Activated CD8-positive, alpha-beta T cell treated with anti-CD3 and anti-CD28 coated beads for 36 hours (primary cell): Measurements from ENCODE around the gene SYT7. TPM values are rescaled to one million over a fixed set of nuclear protein-coding genes. Genes with fewer than 3 reads are reported as not detected.

ENCODE experiments used
- ATAC-seq: fragments of 200-7000 bp; cut with Tn5 transposase; one replicate; pipeline ENCODE4 v1.10.0; 2021; ENCODE audit warnings: mild to moderate bottlenecking, moderate library complexity
- CTCF ChIA-PET: fragments of 350-600 bp; sonication (Branson Sonifier 250); formaldehyde crosslinking; loops from one replicate; lab custom pipeline; 2021; ENCODE audit warnings: antibody characterized with exemption; lab: Charles Lee
- POLR2A ChIA-PET: fragments of 350-600 bp; sonication (Branson Sonifier 250); formaldehyde crosslinking; loops from one replicate; lab custom pipeline; 2021; ENCODE audit warnings: antibody characterized with exemption; lab: Charles Lee
- DNase-seq: peaks from one replicate; pipeline ENCODE4 v3.0.0-alpha.2; 2020
- H3K27ac Mint-ChIP-seq: one replicate; pipeline ENCODE4 v1.8.0; 2021; ENCODE audit warnings: mild to moderate bottlenecking, mixed read lengths
- H3K27me3 Mint-ChIP-seq: one replicate; pipeline ENCODE4 v1.8.0; 2021; ENCODE audit warnings: mixed read lengths
- H3K36me3 Mint-ChIP-seq: one replicate; pipeline ENCODE4 v1.8.0; 2021; ENCODE audit warnings: low read depth, mixed read lengths
- H3K4me1 Mint-ChIP-seq: one replicate; pipeline ENCODE4 v1.8.0; 2021; ENCODE audit warnings: low read depth, mixed read lengths
- H3K4me3 Mint-ChIP-seq: one replicate; pipeline ENCODE4 v1.8.0; 2021; ENCODE audit warnings: mild to moderate bottlenecking, moderate library complexity, mixed read lengths
- H3K9me3 Mint-ChIP-seq: one replicate; pipeline ENCODE4 v1.8.0; 2021; ENCODE audit warnings: mixed read lengths
- CTCF ChIP-seq: fragments of 200-600 bp; IDR thresholded peaks from one replicate; pipeline ENCODE4 v1.8.0; 2022; ENCODE audit warnings: antibody characterized with exemption, mild to moderate bottlenecking
- intact Hi-C: fragments of 100-400 bp; cut with micrococcal nuclease; formaldehyde crosslinking; loops from one replicate; pipeline ENCODE4 v1.10.0; 2022
- total RNA-seq, 2 experiments: library from RNA; stranded (reverse); gene quantifications; one replicate each; pipeline ENCODE4 v1.2.3, GENCODE V29; 2021

SYT7 gene
- total RNA-seq, 2 experiments from 2014 or later: not detected

DNA sequence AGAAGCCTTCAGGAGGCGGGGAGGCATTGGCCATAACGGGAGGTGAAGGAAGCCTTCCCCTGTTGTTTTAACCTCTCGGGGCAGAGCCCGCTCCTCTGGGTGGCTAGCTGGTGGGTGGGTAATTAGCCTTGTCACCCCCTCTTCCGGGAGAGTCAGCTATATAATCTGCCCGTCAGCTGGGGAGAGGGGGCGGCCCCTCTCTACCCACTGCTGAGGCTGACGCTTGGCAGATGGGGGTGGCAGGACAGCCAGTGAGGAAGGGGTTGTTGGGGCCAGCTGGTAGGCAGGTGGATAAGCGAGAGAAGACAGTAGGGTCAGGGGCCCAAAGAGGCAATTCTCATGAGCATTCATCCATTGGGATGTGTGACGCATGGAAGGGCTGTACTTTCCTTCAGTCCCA lies 33.0 kb upstream of the SYT7 start:
- no peak for TF ChIP-seq CTCF
- H3K27ac Mint-ChIP-seq: no peak overlapping the region
- ChIA-PET CTCF (interaction anchor here (1.3 to 2.0 kb wide), 2 partner anchors 14 to 120 kb away, joined by 3 to 7 read pairs; no protein-coding TSS in a partner anchor), POLR2A (no interaction called here)
- H3K36me3 Mint-ChIP-seq: no peaks in the 10 kb centered on the region
- no peak for ATAC-seq
- H3K27me3 Mint-ChIP-seq: peaks cover 19% of the 10 kb centered on the region
- DNase-seq: no peak
- no peak overlapping the region for H3K4me3 Mint-ChIP-seq
- H3K9me3 Mint-ChIP-seq: no peaks in the 10 kb centered on the region
- no peaks in the 10 kb centered on the region for H3K4me1 Mint-ChIP-seq
- intact Hi-C loops: no loop called here

- peaks cover 17% of the 10 kb centered on the region for H3K27me3 Mint-ChIP-seq
- CTCF ChIA-PET: interaction anchor here (1.3 to 2.0 kb wide), 2 partner anchors 15 to 121 kb away, joined by 4 to 7 read pairs; no protein-coding TSS in a partner anchor
- TF ChIP-seq CTCF: no peak
- ATAC-seq (no peak), DNase-seq (no peak)
- H3K27ac Mint-ChIP-seq: no peak overlapping the region
- no peaks in the 10 kb centered on the region for H3K36me3 Mint-ChIP-seq
- H3K4me1 Mint-ChIP-seq: no peaks in the 10 kb centered on the region
- no peaks in the 10 kb centered on the region for H3K9me3 Mint-ChIP-seq
- H3K4me3 Mint-ChIP-seq: no peak overlapping the region
- POLR2A ChIA-PET: no interaction called here
- intact Hi-C loops: no loop called here
Measured at GRCh38 chr11:61613051-61613450, 32.2 kb upstream of the SYT7 start.

- no peak overlapping the region for H3K27ac Mint-ChIP-seq
- CTCF ChIA-PET: no interaction called here
- intact Hi-C loops: no loop called here
- no peak for ATAC-seq
- no peaks in the 10 kb centered on the region for H3K9me3 Mint-ChIP-seq
- H3K27me3 Mint-ChIP-seq: peaks cover 15% of the 10 kb centered on the region
- no peaks in the 10 kb centered on the region for H3K36me3 Mint-ChIP-seq
- no peak for TF ChIP-seq CTCF
- POLR2A ChIA-PET: no interaction called here
- H3K4me3 Mint-ChIP-seq: no peak overlapping the region
- DNase-seq: no peak
- H3K4me1 Mint-ChIP-seq: no peaks in the 10 kb centered on the region
Measured at GRCh38 chr11:61611309-61611708, 30.4 kb upstream of the SYT7 start.

GRCh38 chr11:61610905-61611304 lies 30.0 kb upstream of the SYT7 start:
- H3K9me3 Mint-ChIP-seq: no peaks in the 10 kb centered on the region
- TF ChIP-seq CTCF: no peak
- ChIA-PET POLR2A (no interaction called here), CTCF (interaction anchor here (0.9 kb wide), 1 partner anchor 28 kb away, joined by 3 read pairs; no protein-coding TSS in a partner anchor)
- ATAC-seq (no peak), DNase-seq (no peak)
- intact Hi-C loops: no loop called here
- H3K27ac Mint-ChIP-seq: no peak overlapping the region
- H3K4me1 Mint-ChIP-seq: no peaks in the 10 kb centered on the region
- no peaks in the 10 kb centered on the region for H3K36me3 Mint-ChIP-seq
- no peak overlapping the region for H3K4me3 Mint-ChIP-seq
- H3K27me3 Mint-ChIP-seq: peaks cover 15% of the 10 kb centered on the region

- no peaks in the 10 kb centered on the region for H3K9me3 Mint-ChIP-seq
- H3K4me3 Mint-ChIP-seq: no peak overlapping the region
- H3K27me3 Mint-ChIP-seq: peaks cover 15% of the 10 kb centered on the region
- no peaks in the 10 kb centered on the region for H3K4me1 Mint-ChIP-seq
- ChIA-PET POLR2A (no interaction called here), CTCF (interaction anchor here (0.9 kb wide), 1 partner anchor 29 kb away, joined by 3 read pairs; no protein-coding TSS in a partner anchor)
- intact Hi-C loops: no loop called here
- ATAC-seq (no peak), DNase-seq (no peak)
- H3K27ac Mint-ChIP-seq: no peak overlapping the region
- no peaks in the 10 kb centered on the region for H3K36me3 Mint-ChIP-seq
- no peak for TF ChIP-seq CTCF
Measured at GRCh38 chr11:61609980-61610366, 29.1 kb upstream of the SYT7 start.
